CD4-positive, alpha-beta T cell treated with Interleukin-6 for 4 hours (primary cell): ENCODE results near the gene ABTB1.
"Not testable (repeated sequence)": the region's sequence is repeated elsewhere in the genome, so short reads cannot be mapped to it uniquely, and the experiment has no call there.

Experiments used
- DNase-seq: peaks from one replicate; pipeline ENCODE4 v3.0.0-alpha.2; 2020; ENCODE audit warnings: mixed read lengths

ABTB1 gene

GRCh38 chr3:127688416-127689265 is 15.9 kb downstream of the ABTB1 start:
- no peak for DNase-seq

GRCh38 chr3:127689266-127689860 is 16.6 kb downstream of the ABTB1 start:
- no peak for DNase-seq

- no peak for DNase-seq
These were observed 17.4 kb downstream of the ABTB1 start for GRCh38 chr3:127690106-127690505.

- no peak for DNase-seq
These were observed 18.2 kb downstream of the ABTB1 start for GRCh38 chr3:127690823-127691452.

GRCh38 chr3:127691489-127691888 is 18.7 kb downstream of the ABTB1 start:
- no peak for DNase-seq

GRCh38 chr3:127691974-127692373 is 19.2 kb downstream of the ABTB1 start:
- DNase-seq: no peak

GRCh38 chr3:127692501-127693335 is 20.0 kb downstream of the ABTB1 start:
- no peak for DNase-seq

- DNase-seq: no peak
These were observed 20.6 kb downstream of the ABTB1 start for GRCh38 chr3:127693336-127693843.

- DNase-seq: peak; percentile 69
These were observed 21.9 kb downstream of the ABTB1 start for GRCh38 chr3:127694467-127695215.

GRCh38 chr3:127697551-127698240 is 24.9 kb downstream of the ABTB1 start:
- peak; percentile 46 for DNase-seq

GRCh38 chr3:127698286-127698685 is 25.5 kb downstream of the ABTB1 start:
- DNase-seq: no peak

- DNase-seq: no peak
These were observed 26.1 kb downstream of the ABTB1 start for GRCh38 chr3:127698691-127699415.

- no peak for DNase-seq
These were observed 26.9 kb downstream of the ABTB1 start for GRCh38 chr3:127699416-127700300.

- DNase-seq: no peak
These were observed 27.7 kb downstream of the ABTB1 start for GRCh38 chr3:127700406-127700805.

GRCh38 chr3:127701280-127701911 is 28.6 kb downstream of the ABTB1 start:
- no peak for DNase-seq

GRCh38 chr3:127702151-127702578 is 29.4 kb downstream of the ABTB1 start:
- no peak for DNase-seq

GRCh38 chr3:127704840-127705239 is 32.1 kb downstream of the ABTB1 start:
- DNase-seq: not testable (repeated sequence)

GRCh38 chr3:127706312-127706711 is 33.6 kb downstream of the ABTB1 start:
- no peak for DNase-seq

GRCh38 chr3:127706785-127707351 is 34.1 kb downstream of the ABTB1 start:
- no peak for DNase-seq
